Epithelial cell of esophagus (primary cell): ENCODE measurements around the gene CWH43.

Experiments used
- DNase-seq: peaks from one replicate; pipeline ENCODE4 v3.0.0; 2010; ENCODE audit warnings: low read depth
- H3K4me3 ChIP-seq: 2 replicates; pipeline ENCODE4 v1.5.1; 2011; ENCODE audit warnings: mild to moderate bottlenecking, low read length, control low read depth
- CTCF ChIP-seq: IDR thresholded peaks from 2 replicates; pipeline ENCODE4 v1.5.1; 2011; ENCODE audit warnings: low read depth, mild to moderate bottlenecking, low read length, control low read depth, inconsistent platforms; ENCODE audit not compliant: insufficient read depth; ENCODE audit errors: missing control alignments

CWH43 gene

GRCh38 chr4:48985976-48986653 is at the start of gene CWH43:
CWH43 (plus strand) TSS chr4:48986275; CDS start chr4:48986430, 155 bp downstream.
- peak within 1 kb of the TSS; percentile 44 for H3K4me3 ChIP-seq
- TF ChIP-seq CTCF = no peak
- DNase-seq = peak; percentile 47

- DNase-seq = no peak
- no peak for TF ChIP-seq CTCF
- H3K4me3 ChIP-seq = no peak overlapping the region
Observed at GRCh38 chr4:48937033-48937432, 49.0 kb upstream of the CWH43 start.

- DNase-seq = peak; percentile 24
- no peak for TF ChIP-seq CTCF
- H3K4me3 ChIP-seq = no peak overlapping the region
Observed at GRCh38 chr4:48938831-48939230, 47.2 kb upstream of the CWH43 start.

GRCh38 chr4:48939785-48940184 is 46.3 kb upstream of the CWH43 start:
- no peak overlapping the region for H3K4me3 ChIP-seq
- peak; percentile 95 for DNase-seq
- TF ChIP-seq CTCF = no peak

- H3K4me3 ChIP-seq = no peak overlapping the region
- DNase-seq = peak; percentile 73
- peak; percentile 56 for TF ChIP-seq CTCF
Observed at GRCh38 chr4:48943387-48943786, 42.7 kb upstream of the CWH43 start.

GRCh38 chr4:48944252-48944651 is 41.8 kb upstream of the CWH43 start:
- peak; percentile 93 for DNase-seq
- TF ChIP-seq CTCF = no peak
- no peak overlapping the region for H3K4me3 ChIP-seq

- peak; percentile 64 for TF ChIP-seq CTCF
- H3K4me3 ChIP-seq = no peak overlapping the region
- peak; percentile 80 for DNase-seq
Observed at GRCh38 chr4:48944756-48945241, 41.3 kb upstream of the CWH43 start.
